ENCODE measurements around the gene OAF.

GRCh38 chr11:120178561-120179056 is 32.2 kb upstream of the OAF start:
- no peak for TF ChIP-seq CTCF (IDR thresholded peaks at IDR 0.05)
- TF ChIP-seq POLR2AphosphoS5 (IDR thresholded peaks at IDR 0.05; ENCODE audit: insufficient read depth in 1 of 2, low read depth in 1 of 2), result no peak
